HG03442 (cell line): ENCODE data around the gene MUC2.

ENCODE experiments used
- ATAC-seq: cut with Tn5 transposase; IDR thresholded peaks from one replicate; pipeline ENCODE4 v1.9.1; 2021; ENCODE audit warnings: mild to moderate bottlenecking, moderate library complexity; ENCODE audit not compliant: unreplicated experiment

The MUC2 gene

DNA sequence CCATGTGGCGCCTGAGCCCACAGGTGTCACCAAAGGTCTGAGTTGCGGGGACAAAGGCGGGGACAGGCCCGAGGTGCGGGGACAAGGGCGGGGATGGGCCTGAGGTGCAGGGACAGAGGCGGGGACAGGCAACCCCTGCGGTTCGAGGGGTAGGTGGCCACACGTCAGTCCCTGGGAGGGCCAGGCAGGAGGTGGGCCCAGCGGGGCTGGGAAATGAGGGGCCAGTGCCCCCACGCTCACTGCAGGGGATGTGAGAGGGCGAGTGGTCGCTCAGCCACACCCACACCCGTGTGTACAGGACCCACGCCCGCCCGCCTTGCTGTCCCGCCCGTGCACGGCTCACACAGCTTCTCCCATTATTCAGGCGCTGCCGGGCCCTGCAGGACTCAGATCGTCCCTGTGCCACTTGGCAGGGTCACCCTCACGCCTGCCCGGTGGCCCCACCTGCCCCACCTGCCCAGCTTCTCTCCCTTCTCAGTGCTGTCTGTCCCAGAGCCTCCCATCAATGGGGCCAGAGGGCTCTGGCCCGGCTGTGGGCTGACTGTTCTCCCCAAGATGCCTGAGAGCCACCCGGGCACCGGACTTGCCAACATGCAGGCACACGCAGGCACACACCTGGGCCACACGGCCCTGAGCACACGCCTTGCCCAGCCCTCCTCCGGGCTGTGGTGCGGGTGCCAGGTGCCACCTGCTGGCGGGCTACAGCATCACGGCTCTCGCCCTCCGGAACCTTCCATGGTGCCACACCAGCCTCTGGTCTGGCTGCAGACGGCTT is 23.9 kb upstream of the MUC2 start:
- ATAC-seq = peak; percentile 70

DNA sequence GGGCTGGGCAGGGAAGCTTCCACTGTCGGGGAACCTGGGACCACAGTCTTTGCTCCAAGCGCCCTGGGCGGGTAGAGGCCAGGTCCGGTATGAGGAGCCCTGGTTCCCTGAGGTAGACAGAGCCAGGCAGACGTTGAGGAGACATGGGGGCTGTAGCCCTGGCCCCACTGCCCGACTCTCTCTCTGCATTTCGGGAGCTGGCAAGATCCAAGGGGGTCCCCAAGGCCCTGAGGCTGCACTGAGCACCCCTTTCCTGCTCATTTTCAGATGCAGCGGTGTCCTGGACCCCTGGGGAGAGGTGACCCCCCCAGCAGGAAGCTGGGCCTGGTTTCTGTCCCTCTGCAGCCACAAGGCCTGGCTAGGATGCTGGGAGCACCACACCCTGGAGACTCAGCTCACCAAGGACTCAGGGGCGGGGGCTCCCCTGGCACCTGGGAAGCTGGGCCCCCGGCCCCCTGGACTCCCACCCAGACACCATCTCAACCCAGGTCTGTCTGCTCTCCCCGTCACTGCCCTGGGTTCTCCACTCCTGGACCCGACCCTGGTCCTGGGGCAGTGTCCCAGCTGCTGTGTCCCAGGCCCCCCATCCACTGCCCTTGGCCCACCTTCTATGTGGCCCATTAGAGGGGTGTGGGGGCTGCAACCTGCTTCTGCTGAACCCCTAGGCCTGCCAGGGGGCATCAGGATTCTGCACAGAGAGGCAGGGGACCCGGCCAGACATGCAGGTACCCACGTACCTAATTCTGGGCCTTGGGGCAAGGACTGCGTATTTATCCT is 23.1 kb upstream of the MUC2 start:
- no peak for ATAC-seq

DNA sequence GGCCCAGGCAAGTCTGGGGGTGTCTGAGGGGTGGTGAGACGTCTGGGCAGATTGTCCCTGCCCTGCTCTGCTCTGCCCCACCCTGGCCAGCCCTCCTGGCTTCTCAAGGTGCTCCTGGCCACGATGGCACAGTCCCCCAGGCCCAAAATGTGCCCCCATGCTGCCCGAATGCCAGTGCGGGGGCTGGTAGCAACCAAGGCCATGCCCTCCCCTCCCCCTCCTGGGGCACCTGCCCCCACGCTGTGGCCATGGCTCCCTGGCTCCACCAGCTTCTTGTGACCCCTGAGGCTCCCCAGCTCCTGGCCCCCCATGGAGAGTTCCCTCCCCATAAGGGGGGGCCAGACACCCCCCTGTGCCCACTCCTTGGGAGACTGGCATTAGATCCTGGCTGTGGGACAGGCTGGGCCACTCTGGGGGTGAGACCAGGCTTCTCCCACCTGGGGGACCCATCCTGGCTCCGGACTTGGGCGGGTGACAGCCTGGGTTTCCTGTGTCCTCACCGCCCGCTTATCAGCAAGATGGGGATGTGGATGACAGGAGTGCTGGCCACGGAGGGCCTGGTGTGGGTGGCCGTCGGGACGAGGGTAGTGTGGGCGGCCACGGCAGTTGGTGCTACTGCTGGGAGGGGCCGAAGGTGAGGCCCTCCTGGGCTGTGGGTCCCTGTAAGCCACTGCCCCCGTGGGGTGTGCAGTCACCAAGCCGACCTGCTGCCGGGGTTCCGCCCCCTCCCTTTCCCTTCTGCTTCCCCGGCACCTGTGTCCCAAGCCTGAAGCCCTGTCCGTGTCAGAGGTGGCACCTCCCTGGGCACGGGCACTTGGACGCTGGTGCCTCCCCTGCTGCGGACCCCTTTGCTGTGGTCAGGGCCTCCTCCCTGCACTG is 22.3 kb upstream of the MUC2 start:
- no peak for ATAC-seq

DNA sequence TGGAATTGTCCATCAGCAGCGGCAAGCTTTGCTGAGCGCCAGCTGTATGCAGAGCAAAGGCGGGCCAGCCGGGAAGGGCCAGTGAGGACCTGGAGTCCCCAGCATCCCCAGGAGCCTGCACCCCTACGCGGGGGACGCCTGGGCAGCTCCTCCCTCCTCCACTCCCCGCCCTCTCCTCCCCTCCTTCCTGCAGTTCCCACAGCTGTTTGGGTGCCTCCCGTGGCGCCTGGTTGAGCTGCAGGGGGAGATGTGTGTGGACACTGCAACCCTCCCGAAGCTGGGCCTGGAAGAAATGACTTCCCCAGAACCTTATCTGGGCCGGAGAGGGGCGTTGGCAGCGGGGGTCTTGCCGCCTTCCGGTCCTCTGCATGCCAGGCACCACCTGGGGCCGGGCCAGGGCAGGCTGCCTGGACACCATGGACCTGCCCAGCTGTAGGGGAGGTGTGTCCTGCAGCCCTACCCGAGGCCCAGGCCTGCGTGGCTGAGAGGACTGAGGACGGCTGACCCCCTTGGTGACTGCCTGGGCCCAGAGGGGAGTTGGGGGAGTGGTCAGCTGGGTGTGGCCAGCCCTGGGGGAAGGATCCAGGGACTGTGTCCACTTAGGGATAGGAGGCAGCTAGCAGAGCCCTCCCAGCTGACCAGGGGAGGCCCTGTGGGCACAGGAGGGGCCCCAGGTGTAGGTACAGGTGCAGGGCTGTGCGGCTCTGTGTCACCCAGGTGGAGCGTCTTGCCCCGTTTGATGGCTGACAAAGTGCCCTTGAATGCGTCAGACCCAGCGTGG is 21.4 kb upstream of the MUC2 start:
- no peak for ATAC-seq

DNA sequence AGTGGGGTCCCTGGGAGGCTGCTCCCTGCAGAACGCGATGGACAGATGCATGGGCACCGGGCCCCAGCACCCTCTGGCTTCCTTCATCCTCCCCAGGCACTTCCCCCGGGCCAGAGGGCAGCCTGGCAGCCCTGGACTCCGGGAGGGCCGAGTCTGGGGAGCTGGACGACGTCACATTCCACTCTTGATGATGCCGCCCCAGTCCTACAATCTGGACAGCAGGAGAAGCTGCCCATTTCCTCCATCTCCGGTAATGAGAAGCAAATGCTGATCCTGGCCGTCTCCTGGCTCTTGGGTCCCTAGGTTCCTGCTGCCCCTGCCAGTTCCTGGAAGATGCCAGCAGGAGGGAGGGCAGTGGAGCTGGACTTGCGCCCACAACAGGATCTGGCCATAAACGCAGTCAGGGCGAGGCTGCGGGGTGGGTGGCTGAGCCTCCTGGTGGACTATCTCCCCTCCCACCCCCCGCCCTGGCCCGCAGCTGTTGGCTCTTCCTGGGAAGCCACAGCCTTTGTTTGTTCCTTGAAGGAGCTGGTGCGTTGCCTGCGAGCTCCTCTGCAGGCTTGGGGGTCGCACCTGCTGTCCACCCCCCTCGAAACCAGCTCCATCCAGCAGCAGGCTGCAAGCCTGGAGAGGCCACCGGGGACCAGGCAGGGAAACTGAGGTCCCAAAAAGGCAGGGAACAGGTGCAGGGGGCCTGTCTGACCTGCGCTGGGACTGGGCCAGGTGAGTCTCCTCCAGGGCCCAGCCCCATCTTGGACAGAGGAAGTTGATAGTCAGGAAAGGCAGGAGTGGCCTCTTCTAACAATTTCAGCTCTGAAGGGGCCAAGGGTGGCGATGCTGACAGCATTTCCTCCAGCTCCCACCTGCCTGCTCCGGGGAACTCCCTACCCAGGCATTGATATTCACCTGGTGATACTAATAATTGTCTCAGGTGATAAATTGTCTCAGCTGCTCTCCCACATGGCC is 20.2 kb upstream of the MUC2 start:
- ATAC-seq = no peak

DNA sequence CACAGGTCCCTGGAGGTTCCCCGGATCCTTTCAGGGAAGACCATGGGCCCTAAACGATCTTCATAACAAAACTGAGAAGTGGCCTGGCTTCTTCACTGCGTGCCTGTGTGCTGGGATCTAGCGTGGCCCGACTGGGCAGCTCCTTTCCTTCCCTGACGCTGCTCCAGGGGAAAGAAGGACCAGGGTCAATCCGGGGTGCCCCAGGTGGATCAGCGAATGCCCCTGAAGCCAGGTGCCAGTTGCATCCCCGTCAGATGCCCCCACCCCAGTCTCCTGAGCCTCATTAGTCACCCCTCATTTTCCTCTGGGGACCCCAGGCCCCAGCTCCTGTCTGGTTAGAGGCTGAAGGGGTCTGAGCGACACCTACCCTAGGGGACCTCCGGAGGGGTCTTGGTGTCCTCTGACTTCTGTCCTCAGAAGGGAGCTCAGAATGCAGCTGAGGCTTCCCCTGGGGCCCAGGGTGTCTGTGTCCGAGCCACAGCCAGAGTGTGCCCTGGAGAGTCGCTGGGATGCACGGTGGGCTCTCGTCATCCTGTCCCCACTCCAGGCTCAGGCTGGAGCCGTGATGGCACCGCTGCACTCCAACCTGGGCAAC is 19.5 kb upstream of the MUC2 start:
- no peak for ATAC-seq

DNA sequence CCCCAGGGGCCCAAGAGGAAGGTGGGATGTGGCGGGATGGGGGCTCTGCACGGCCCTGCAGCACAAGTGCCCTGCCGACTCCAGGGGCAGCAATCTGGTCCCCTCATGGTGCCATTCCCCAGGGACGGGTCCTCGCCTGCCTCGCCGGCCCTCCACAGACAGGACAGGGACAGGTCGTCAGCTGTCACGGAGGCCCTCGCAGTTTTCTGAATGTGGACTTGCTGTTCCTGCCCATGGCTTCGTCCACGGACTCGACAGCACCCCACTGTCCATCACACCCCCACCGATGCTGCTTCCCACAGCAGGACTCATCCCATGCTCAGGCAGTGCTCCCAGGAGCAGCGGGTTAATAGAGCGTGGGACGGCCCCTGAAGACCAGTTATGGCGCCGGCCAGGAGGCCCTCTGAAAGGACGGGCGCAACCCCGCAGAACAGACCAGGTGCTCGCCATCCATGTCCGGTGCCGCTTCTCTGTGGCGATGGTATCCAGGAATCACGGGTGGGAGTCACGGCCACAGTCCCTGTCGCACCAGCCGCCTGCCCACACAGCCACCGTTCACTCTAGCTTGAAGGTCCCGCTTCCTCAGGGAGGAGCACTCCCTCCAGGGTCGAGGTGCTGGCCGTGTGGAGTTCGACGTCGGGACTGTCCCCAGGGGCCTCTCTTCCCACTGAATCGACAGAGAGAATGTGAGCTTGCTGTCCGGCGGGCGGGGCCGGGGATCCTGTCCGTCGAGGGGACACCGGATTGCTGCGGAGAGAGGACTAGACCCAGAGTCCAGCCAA is 18.5 kb upstream of the MUC2 start:
- ATAC-seq = no peak

DNA sequence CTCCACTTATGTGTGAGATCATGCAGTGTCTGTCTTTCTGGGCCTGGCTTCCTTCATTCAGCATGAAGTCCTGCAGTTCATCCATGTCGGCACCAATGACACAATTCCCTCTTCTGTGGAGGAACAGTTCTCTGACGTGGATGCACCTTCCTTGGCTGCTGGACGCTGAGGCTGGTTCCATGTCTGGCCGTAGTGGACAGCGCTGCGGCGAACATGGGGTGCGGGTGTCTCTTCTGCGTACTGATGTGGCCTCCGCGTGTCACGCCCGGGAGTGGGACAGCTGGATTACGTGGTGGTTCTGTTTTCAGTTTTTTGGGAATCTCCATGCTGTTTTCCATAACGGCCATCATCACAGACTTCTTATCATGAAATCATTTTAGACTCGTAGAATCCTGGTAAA is 16.9 kb upstream of the MUC2 start:
- no peak for ATAC-seq

DNA sequence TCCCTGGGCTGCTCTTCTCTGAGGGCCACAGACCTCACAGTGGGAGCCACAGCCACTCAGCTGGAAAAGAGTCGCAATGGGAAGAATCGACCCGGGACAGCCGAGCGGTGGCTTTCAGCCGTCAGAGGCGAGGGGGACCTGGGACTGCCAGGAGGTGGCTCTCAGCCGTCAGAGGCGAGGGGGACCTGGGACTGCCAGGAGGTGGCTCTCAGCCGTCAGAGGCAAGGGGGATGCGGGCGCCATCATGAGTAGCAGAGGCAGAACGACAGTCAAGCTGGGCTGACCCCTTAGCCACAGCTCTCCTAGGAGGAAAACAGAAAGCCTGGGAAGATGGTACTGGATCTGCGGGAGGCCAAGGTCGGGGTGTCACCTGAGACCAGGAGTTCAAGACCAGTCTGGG is 14.9 kb upstream of the MUC2 start:
- ATAC-seq = no peak

DNA sequence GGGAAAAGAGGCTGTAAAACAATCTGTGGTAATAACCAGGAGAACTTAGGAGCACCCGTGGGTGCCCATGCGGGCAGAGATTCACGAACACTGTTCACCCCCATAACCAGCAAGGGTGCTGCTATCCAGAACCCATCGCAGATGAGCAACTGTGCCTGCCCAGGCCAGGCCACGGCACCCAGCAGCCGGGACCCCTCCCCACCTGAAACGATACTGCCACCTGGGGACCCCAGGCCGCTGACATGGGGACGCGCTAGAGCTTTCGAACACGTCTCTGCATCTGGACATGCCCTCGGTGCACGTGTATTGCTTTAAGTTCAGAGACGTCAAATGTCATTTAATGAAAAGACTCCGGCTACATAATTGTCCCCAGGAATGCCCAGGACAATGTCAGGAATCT is 14.3 kb upstream of the MUC2 start:
- no peak for ATAC-seq

DNA sequence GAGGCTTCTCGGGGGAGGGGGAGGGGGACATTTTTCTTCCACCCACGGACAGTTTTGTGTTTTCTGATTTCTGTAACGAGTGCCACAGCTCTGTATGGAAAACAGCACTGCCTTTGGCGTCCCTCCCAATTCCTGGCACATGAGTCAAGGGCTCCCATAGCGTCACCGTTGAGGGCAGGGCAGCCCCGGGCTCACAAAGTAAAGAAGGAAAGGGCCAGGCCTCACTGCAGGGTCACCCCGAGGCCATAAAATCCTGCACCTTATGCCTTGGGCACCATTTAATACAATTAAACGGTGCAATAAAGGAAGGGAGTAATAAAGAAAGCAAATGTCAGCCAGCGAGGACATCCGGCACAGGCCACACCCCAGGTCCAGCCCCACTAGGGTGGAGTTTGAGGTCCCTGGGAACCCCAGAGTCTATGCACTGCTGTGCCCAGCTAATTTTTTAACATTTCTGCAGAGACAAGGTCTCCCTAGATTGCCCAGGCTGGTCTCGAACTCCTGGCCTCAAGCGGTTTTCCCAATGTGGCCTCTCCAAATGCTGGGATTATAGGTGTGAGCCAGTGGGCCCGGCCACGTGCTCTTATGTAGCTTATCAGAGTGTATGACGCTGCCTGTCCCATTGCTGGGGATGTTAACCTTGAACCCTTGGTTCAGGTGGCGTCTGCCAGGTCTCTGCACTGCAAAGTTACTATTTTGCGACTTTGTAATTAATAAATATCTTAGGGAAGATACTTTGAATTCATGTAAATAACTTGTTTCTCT is 13.6 kb upstream of the MUC2 start:
- ATAC-seq = no peak

DNA sequence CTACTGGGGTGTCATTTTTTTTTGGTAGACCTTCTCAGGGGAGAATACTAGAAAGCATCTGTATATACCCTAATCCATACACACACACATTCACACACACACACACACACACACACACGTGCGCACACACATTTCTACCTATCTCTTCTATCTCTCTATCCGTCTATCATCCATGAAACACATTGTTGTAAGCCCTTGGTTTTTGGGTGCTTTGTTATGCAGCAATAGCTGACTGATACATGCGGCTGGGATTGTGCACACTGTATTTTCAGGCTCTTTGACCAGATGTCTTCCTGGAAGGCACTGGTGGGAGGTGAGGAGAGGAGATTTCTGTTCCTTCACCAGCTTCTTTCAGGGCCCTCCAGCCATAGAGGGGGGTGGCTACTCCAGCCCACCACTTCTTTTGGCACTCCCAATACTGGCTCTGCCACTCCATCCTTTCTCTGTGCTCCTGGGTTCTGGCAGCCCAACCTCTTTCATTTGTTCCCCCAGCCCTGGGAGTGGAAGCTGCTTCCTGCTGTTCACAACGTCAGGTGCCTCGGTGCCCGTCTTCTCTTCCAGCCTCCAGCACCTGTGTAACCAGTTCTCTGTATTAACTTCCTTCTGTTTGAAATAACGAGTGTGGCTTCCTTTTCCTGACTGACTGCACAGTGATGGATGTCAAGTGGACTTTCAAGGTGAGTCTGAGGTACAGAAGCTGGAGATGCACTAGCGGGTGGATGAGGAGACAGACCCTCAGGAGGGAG is 12.4 kb upstream of the MUC2 start:
- no peak for ATAC-seq

DNA sequence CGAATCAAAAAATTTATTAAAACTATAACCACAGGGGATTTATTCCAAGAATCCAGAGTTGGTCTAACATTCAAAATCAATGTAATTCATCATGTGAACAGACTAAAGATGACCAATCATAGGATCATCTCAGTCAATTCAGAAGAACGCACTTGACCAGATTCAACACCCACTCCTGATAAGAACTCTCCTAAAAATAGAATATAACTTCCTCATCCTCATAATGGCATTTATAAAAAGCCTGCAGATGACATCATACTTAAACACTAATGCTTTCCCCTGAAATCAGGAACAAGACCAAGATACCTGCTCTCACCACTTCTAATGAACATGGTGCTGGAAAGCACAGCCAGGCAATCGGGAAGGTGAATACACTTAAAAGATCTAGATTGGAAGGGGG is 10.5 kb upstream of the MUC2 start:
- no peak for ATAC-seq

DNA sequence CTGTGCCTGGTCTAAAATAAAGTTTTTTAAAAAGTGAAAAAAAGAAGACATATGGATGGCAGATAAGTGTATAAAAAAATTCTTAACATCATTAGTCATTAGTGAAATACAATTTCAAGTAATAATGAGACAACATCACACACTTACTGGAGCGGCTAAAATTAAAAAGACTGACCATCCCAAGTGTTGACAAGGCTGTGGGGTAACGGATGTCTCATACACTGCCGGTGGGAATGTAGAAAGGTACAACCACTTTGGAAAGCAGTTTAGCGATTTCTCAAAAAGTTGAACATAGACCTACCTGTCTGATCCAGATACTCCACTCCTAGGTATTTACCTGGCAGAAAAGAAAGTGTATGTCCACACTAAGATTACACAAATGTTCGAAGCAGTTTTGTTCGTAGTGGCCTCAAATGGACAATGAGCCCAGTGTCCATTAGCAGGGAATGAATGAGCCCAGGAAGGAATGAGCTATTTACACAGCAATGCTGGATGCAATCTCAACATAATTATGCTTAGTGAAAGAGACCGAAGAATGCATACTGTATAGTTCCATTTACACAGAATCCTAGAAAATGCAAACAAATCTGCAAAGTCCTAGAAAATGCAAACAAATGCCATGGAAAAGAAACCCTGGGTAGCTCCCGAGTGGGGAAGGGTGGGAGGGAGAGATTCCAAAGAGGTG is 6.7 kb upstream of the MUC2 start:
- no peak for ATAC-seq

DNA sequence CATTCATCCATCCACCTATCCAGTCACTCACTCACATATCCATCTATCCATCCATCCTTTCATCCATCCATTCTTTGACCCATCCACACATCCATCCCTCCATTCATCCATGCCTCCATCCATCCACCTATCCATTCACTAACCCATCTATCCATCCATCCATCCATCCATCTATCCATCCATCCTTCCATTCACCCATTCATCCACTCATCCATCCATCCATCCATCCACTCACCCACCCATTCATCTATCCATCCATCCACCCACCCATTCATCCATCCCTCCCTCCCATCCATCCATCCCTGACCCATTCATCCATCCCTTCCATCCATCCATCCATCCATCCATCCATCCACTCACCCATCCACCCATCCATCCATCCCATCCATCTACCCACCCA is 4.9 kb upstream of the MUC2 start:
- no peak for ATAC-seq
